GM13977 (cell line): Measurements from ENCODE around the gene EXOSC10.
A peak's percentile ranks its signal among the peaks of the same experiment; 100 is the strongest.

Source experiments
- DNase-seq: peaks from one replicate; pipeline ENCODE4 v3.0.0; 2012; ENCODE audit warnings: low spot score
- in situ Hi-C: fragments of 300-500 bp; cut with MboI; formaldehyde crosslinking; loops from one replicate; pipeline ENCODE4 v1.12.0; 2022; ENCODE audit warnings: low sequenced_read_pairs, low pct_unique_long_range_greater_than_20kb, mixed read lengths, inconsistent platforms; ENCODE audit not compliant: unreplicated experiment
- TF ChIP-seq, protein P1 (sequence below): IDR thresholded peaks from 2 replicates; pipeline ENCODE4 v1.5.1; 2012; ENCODE audit warnings: mild to moderate bottlenecking, control low read depth; ENCODE audit not compliant: insufficient read depth; ENCODE audit errors: extremely low read depth, missing control alignments

The EXOSC10 gene

DNA sequence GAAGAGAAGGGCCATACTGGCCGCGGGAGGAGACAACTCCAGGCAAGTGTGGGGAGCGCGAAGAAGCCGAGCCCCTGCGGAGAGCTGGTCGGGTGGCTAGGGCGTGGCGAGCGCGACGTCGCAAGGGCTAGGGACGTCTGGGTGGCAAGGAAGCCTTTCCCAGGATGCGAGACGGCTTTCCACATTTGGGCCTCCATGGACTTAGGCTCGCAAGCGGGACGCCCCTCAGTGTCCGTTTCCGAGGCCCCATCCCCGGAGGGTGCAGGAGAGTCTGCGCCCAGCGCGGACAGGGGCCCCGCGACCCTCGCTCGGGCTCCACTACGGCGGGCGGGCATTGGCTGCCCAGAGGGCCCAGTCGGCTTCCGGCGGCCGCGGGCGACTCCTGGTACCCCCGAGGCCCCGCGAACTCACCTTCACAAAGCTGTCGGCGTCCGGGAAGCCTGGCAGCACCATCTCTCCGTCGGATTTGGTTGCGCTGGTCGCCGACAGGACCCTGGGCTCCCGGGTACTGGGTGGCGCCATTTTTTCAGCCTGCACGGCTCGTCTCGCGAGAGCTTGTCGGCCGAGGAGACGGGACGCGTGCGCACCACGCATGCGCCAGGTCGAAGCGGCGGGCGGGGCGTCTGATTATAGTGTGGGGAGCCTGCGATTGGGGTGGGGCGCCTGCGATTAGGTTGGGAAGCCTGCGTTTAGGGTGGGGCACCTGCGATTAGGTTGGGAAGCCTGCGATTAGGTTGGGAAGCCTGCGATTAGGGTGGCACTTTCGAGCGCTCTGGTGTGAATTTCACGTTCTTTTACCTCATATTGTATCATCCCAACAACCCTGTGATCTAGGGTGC lies at the start of gene EXOSC10:
Gene EXOSC10 (minus strand): TSS at position 560 of the 839 bp plus-strand sequence. CDS start 38 bp downstream, at position 522.
- in situ Hi-C loops, result no loop called here
- DNase-seq, result peak; percentile 96
- TF ChIP-seq, protein P1, sequence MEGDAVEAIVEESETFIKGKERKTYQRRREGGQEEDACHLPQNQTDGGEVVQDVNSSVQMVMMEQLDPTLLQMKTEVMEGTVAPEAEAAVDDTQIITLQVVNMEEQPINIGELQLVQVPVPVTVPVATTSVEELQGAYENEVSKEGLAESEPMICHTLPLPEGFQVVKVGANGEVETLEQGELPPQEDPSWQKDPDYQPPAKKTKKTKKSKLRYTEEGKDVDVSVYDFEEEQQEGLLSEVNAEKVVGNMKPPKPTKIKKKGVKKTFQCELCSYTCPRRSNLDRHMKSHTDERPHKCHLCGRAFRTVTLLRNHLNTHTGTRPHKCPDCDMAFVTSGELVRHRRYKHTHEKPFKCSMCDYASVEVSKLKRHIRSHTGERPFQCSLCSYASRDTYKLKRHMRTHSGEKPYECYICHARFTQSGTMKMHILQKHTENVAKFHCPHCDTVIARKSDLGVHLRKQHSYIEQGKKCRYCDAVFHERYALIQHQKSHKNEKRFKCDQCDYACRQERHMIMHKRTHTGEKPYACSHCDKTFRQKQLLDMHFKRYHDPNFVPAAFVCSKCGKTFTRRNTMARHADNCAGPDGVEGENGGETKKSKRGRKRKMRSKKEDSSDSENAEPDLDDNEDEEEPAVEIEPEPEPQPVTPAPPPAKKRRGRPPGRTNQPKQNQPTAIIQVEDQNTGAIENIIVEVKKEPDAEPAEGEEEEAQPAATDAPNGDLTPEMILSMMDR, result no peak

DNA sequence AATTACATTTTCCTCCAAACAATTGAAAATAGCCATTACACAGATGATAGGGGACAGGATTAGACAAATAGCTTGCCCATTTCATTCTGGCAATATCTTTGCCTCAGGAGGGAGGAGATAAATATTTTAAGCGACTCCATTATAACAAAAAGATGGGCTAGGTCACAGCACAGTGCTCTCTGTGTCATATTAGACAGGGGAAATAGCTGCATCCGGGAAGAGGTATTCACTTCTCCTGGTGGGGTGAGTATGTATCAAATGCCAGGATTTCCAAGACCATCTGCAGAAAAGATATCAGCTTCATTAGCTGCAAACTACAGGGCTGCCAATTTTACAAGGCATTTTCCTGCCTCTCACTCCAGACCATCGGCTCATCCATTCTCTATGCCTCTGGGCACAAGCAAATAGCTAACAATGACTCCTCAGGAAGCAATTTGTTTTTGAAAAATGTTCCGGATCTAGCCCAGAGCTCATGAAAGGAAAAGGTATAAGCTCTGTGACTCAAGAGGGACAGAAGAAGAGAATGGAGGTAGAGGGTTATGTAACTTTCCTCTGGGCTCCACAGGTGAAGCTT lies 47.6 kb upstream of the EXOSC10 start:
- TF ChIP-seq, protein P1, result no peak
- DNase-seq, result no peak
- in situ Hi-C loops, result no loop called here

DNA sequence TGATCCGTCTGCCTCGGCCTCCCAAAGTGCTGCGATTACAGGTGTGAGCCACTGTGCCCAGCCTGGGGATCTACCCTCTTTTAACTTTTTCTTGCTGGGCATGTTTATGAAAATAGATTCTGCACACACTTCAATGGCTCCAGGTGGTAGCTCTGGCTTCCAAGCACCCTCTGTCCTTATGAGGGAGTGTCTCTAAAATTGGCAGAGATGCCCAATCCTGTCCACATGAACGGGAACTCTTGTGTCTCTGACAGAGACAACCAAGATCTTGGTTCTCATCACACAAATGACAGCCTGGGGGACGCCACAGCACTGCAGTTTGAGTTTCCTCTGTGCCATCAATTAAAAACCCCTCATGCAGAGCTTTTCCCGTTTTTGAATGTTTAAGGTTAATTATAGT lies 46.1 kb upstream of the EXOSC10 start:
- TF ChIP-seq, protein P1, result no peak
- DNase-seq, result no peak
- in situ Hi-C loops, result no loop called here

DNA sequence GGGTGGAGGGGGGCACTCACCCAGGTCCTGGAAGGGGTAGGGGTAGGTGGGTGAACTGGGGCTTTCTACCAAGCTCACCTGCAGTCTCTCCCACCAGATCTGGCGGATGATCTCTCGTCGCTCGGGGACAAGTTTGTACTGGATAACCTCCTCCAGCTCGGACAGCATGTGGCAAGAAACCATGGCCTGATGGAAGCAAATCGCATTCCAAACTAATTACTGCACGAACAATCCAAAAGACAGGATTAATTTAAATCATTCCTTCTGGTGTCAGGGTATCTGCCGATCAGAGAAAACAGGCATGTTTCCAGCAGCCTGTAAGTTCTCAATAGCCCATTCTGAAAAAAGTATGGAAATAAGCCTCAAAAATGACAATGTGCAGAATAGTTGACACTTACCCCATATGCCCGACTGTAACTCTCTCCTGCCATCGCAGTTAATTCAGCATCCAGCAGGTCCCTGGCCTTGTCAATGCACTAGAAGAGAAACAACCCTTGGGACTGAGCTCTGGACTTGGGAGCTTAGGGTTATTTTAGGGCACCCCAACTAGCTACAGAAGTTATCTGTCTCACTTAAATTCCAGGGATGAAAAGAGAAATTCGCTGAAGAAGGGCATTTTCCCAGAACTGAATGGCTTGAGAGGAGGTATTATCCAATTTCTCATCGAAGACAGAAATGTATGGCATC lies 45.0 kb upstream of the EXOSC10 start:
- TF ChIP-seq, protein P1, result no peak
- in situ Hi-C loops, result no loop called here

DNA sequence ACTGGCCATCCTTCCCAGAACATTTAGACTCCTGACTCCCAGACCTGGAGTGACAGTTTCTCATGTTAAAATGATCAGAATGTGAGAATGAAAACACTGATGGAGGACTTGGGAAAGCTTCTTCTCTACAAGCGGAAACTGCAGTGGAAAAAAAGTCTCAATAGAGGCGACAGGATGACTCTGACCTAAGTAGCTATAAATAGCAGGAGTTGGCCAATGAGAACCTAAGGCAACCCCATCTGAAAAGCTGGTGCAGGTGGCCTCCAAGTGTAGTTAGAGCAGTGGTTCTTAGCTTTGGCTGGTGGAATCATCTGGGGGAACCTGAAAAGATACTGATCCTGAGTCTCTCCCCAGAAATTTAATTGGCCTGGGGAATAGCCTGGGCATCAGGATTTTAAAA lies 44.2 kb upstream of the EXOSC10 start:
- TF ChIP-seq, protein P1, result no peak
- in situ Hi-C loops, result no loop called here
- no peak for DNase-seq

More for the DNA sequence above, 45.0 kb upstream of the EXOSC10 start:
- DNase-seq, result no peak

DNA sequence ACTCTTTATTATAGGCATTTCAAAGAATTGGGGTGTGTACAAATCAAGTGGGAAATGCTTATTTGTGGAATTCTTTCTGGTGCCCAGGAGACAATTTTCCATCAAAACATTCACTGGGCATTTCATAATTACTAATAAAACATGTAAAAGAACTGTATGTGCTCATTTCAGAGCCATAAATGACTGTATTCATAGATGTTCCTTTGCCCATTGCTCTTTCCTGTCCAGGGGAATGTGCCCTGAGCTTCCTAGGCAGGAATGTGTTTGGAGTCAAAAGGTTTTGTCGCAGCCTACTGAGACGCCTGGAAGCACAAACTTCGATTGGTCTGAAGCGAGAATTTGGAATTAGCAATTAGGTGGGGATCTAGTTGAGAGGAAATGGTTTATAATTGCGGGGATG lies 43.7 kb upstream of the EXOSC10 start:
- in situ Hi-C loops, result no loop called here
- DNase-seq, result no peak
- TF ChIP-seq, protein P1, result no peak
